B cell (primary cell): ENCODE data around the gene KIF1A. TPM values are rescaled to one million over a fixed set of nuclear protein-coding genes. Genes with fewer than 3 reads are reported as not detected.

Source experiments
- ATAC-seq: fragments of 200-7000 bp; cut with Tn5 transposase; one replicate; pipeline ENCODE4 v1.10.0; 2021; ENCODE audit warnings: low read depth, mild to moderate bottlenecking, moderate number of reproducible peaks, moderate library complexity
- CTCF ChIA-PET: fragments of 350-600 bp; sonication (Branson Sonifier 250); formaldehyde crosslinking; loops from one replicate; lab custom pipeline; 2021; ENCODE audit warnings: antibody characterized with exemption, inconsistent platforms; lab: Charles Lee
- POLR2A ChIA-PET: fragments of 350-600 bp; sonication (Branson Sonifier 250); formaldehyde crosslinking; loops from one replicate; lab custom pipeline; 2021; ENCODE audit warnings: antibody characterized with exemption; lab: Charles Lee
- DNase-seq: peaks from one replicate; pipeline ENCODE4 v3.0.0; 2013
- H2AFZ ChIP-seq: 2 replicates; pipeline ENCODE4 v1.6.1; 2012; ENCODE audit warnings: mild to moderate bottlenecking, low read depth, low read length; ENCODE audit not compliant: insufficient read depth, poor library complexity, severe bottlenecking
- H3K27ac ChIP-seq, 2 donors: 1 replicate in 1 of 2; 2 replicates in 1 of 2; pipeline ENCODE4 v1.5.1; 2012 to 2013; ENCODE audit warnings: low read length in 2 of 2, mild to moderate bottlenecking in 2 of 2, moderate library complexity in 1 of 2
- H3K27me3 ChIP-seq, 4 experiments: fragments of 200-600 bp in 1 of 4; sonication (generic) in 1 of 4; replicated peaks in 1 of 4; 1 replicate in 2 of 4; 2 replicates in 2 of 4; pipeline versions ENCODE4 v1.6.1 to v1.7.0; 2013 to 2016; ENCODE audit warnings: low read length in 3 of 4, mild to moderate bottlenecking in 2 of 4, mixed read lengths in 1 of 4, moderate library complexity in 1 of 4; ENCODE audit not compliant: insufficient read depth in 4 of 4, control insufficient read depth in 3 of 4; ENCODE audit errors: control extremely low read depth in 1 of 4
- H3K36me3 ChIP-seq, 2 experiments: replicated peaks in 1 of 2; 1 replicate in 1 of 2; 2 replicates in 1 of 2; pipeline versions ENCODE4 v1.6.1 to v1.7.1; 2013; ENCODE audit warnings: low read length in 1 of 2; ENCODE audit not compliant: insufficient read depth in 2 of 2, control insufficient read depth in 1 of 2; ENCODE audit errors: control extremely low read depth in 1 of 2, extremely low read depth in 1 of 2
- H3K4me1 ChIP-seq, 2 donors: fragments of 200-600 bp in 1 of 2; sonication (generic) in 1 of 2; 1 replicate in 1 of 2; 2 replicates in 1 of 2; pipeline versions ENCODE4 v1.5.1 to v1.6.1; 2013 to 2017; ENCODE audit warnings: low read length in 2 of 2; ENCODE audit not compliant: control insufficient read depth in 2 of 2, insufficient read depth in 2 of 2
- H3K4me2 ChIP-seq: replicated peaks from 2 replicates; pipeline ENCODE3; 2012; ENCODE audit warnings: mild to moderate bottlenecking, low read depth, low read length; ENCODE audit not compliant: poor library complexity, severe bottlenecking
- H3K4me3 ChIP-seq, 5 experiments: fragments of 200-600 bp in 1 of 5; sonication (generic) in 1 of 5; 1 replicate in 3 of 5; 2 replicates in 2 of 5; pipeline versions ENCODE4 v1.5.1 to v1.7.0; 2011 to 2016; ENCODE audit warnings: low read length in 4 of 5, mild to moderate bottlenecking in 4 of 5, low read depth in 2 of 5, control low read depth in 1 of 5, moderate library complexity in 1 of 5; ENCODE audit not compliant: insufficient read depth in 1 of 5; ENCODE audit errors: control extremely low read depth in 1 of 5, extremely low read depth in 1 of 5
- H3K79me2 ChIP-seq: fragments of 200-600 bp; sonication (generic); one replicate; pipeline ENCODE4 v1.6.0; 2016; ENCODE audit warnings: low read length; ENCODE audit not compliant: control insufficient read depth, insufficient read depth
- H3K9ac ChIP-seq: fragments of 200-600 bp; sonication (generic); 2 replicates; pipeline ENCODE4 v1.6.1; 2017; ENCODE audit warnings: mild to moderate bottlenecking, low read length, moderate library complexity
- H3K9me3 ChIP-seq, 3 donors: one replicate each; pipeline versions ENCODE4 v1.6.1 to v1.7.1; 2013; ENCODE audit warnings: low read length in 2 of 3; ENCODE audit not compliant: control insufficient read depth in 2 of 3, insufficient read depth in 1 of 3; ENCODE audit errors: control extremely low read depth in 1 of 3
- H4K20me1 ChIP-seq: 2 replicates; pipeline ENCODE4 v1.6.0; 2012; ENCODE audit warnings: mild to moderate bottlenecking, low read length; ENCODE audit not compliant: insufficient read depth, control insufficient read depth, poor library complexity, severe bottlenecking
- H3K27ac Mint-ChIP-seq: one replicate; pipeline ENCODE4 v1.8.0; 2021; ENCODE audit warnings: mixed read lengths
- H3K27me3 Mint-ChIP-seq: one replicate; pipeline ENCODE4 v1.8.0; 2021; ENCODE audit warnings: mixed read lengths
- H3K4me1 Mint-ChIP-seq: one replicate; pipeline ENCODE4 v1.8.0; 2021; ENCODE audit warnings: mixed read lengths
- H3K4me3 Mint-ChIP-seq: one replicate; pipeline ENCODE4 v1.8.0; 2021; ENCODE audit warnings: mixed read lengths
- H3K9me3 Mint-ChIP-seq: one replicate; pipeline ENCODE4 v1.8.0; 2022; ENCODE audit warnings: mixed read lengths; ENCODE audit not compliant: insufficient read depth
- CTCF ChIP-seq: fragments of 200-600 bp; IDR thresholded peaks from one replicate; pipeline ENCODE4 v1.8.0; 2022; ENCODE audit warnings: antibody characterized with exemption, mild to moderate bottlenecking
- EZH2 ChIP-seq: IDR thresholded peaks from 2 replicates; pipeline ENCODE4 v1.6.1; 2012; ENCODE audit warnings: borderline replicate concordance, low read depth, mild to moderate bottlenecking, moderate library complexity, low read length; ENCODE audit not compliant: insufficient read depth, poor library complexity, severe bottlenecking
- WGBS: methylation state at CpG from one replicate; pipeline ENCODE4 v1.1.5; 2013; ENCODE audit warnings: missing lambda C conversion rate; ENCODE audit not compliant: insufficient coverage; 5-methylcytosine and 5-hydroxymethylcytosine counted together
- intact Hi-C: fragments of 100-400 bp; cut with micrococcal nuclease; formaldehyde crosslinking; loops from one replicate; pipeline ENCODE4 v1.10.0; 2022
- polyA plus RNA-seq: library from polyadenylated mRNA; depleted of rRNA; stranded (reverse); fragments of >200 nt; gene quantifications from 2 replicates; pipeline ENCODE4 v1.2.3, GENCODE V29; 2012
- total RNA-seq, 2 donors: library from RNA; stranded (reverse); fragments of 120-200 nt in 1 of 2; gene quantifications; 1 replicate in 1 of 2; 2 replicates in 1 of 2; pipeline versions ENCODE4 v1.2.3 to v1.2.4, GENCODE V29; 2013 to 2022

Gene KIF1A
- total and polyA plus RNA-seq, 2 donors (not counting 1 experiment from before 2014, with no cell fraction given), result not detected

GRCh38 chr2:240739797-240740196, 80.2 kb downstream of the KIF1A start:
- no peak for TF ChIP-seq EZH2
- no peak for TF ChIP-seq CTCF
- Mint-ChIP-seq H3K4me1 (no peaks in the 10 kb centered on the region), H3K27ac (no peak overlapping the region), H3K9me3 (no peaks in the 10 kb centered on the region), H3K4me3 (no peak overlapping the region), H3K27me3 (no peaks in the 10 kb centered on the region)
- ATAC-seq, result no peak
- H4K20me1 ChIP-seq, result no peaks in the 10 kb centered on the region
- no peak overlapping the region for H3K27ac ChIP-seq
- POLR2A ChIA-PET, result no interaction called here
- H3K36me3 ChIP-seq, result no peaks in the 10 kb centered on the region
- WGBS, result 64% methylated on average over 12 of the region's 16 CpGs
- no peaks in the 10 kb centered on the region for H3K9me3 ChIP-seq
- H3K27me3 ChIP-seq, result no peaks in the 10 kb centered on the region
- DNase-seq, result no peak
- no peak overlapping the region for H3K4me2 ChIP-seq
- CTCF ChIA-PET, result no interaction called here
- no peak overlapping the region for H3K9ac ChIP-seq
- no peak overlapping the region for H3K4me3 ChIP-seq
- H3K4me1 ChIP-seq, result no peaks in the 10 kb centered on the region
- no peak overlapping the region for H2AFZ ChIP-seq
- intact Hi-C loops, result no loop called here
- H3K79me2 ChIP-seq, result no peaks in the 10 kb centered on the region

- ChIA-PET POLR2A (no interaction called here), CTCF (no interaction called here)
- no peak overlapping the region for H3K4me3 Mint-ChIP-seq
- Histone ChIP-seq H3K4me3 (no peak overlapping the region), H4K20me1 (no peaks in the 10 kb centered on the region), H2AFZ (no peak overlapping the region), H3K27me3 (no peaks in the 10 kb centered on the region), H3K27ac (no peak overlapping the region), H3K36me3 (no peaks in the 10 kb centered on the region), H3K9ac (no peak overlapping the region), H3K4me2 (no peak overlapping the region), H3K4me1 (no peaks in the 10 kb centered on the region), H3K79me2 (no peaks in the 10 kb centered on the region), H3K9me3 (no peaks in the 10 kb centered on the region)
- intact Hi-C loops, result no loop called here
- no peak overlapping the region for H3K27ac Mint-ChIP-seq
- H3K4me1 Mint-ChIP-seq, result no peaks in the 10 kb centered on the region
- DNase-seq, result no peak
- H3K9me3 Mint-ChIP-seq, result no peaks in the 10 kb centered on the region
- no peak for TF ChIP-seq CTCF
- no peak for TF ChIP-seq EZH2
- ATAC-seq, result no peak
- WGBS, result 83% methylated on average over 7 of the region's 7 CpGs
- no peaks in the 10 kb centered on the region for H3K27me3 Mint-ChIP-seq
These were observed 82.1 kb downstream of the KIF1A start for GRCh38 chr2:240737958-240738357.
